Endothelial cell (in vitro differentiated cells): ENCODE data around the gene MAP4K5. TPM values are rescaled to one million over a fixed set of nuclear protein-coding genes. Genes with fewer than 3 reads are reported as not detected.

Source experiments
- DNase-seq: peaks from one replicate; pipeline ENCODE4 v3.0.0; 2021; ENCODE audit warnings: low spot score
- H3K27ac Mint-ChIP-seq: one replicate; pipeline ENCODE4 v1.8.0; 2021; ENCODE audit warnings: mixed read lengths, inconsistent platforms; ENCODE audit not compliant: unreplicated experiment
- H3K27me3 Mint-ChIP-seq: one replicate; pipeline ENCODE4 v1.8.0; 2021; ENCODE audit warnings: mild to moderate bottlenecking, moderate library complexity, mixed read lengths, inconsistent platforms; ENCODE audit not compliant: unreplicated experiment
- H3K36me3 Mint-ChIP-seq: one replicate; pipeline ENCODE4 v1.8.0; 2021; ENCODE audit warnings: mild to moderate bottlenecking, low read depth, mixed read lengths, inconsistent platforms; ENCODE audit not compliant: unreplicated experiment
- H3K4me1 Mint-ChIP-seq: one replicate; pipeline ENCODE4 v1.8.0; 2021; ENCODE audit warnings: mild to moderate bottlenecking, mixed read lengths, inconsistent platforms; ENCODE audit not compliant: unreplicated experiment
- H3K4me3 Mint-ChIP-seq: one replicate; pipeline ENCODE4 v1.8.0; 2021; ENCODE audit warnings: mild to moderate bottlenecking, mixed read lengths, inconsistent platforms; ENCODE audit not compliant: unreplicated experiment
- H3K9me3 Mint-ChIP-seq: one replicate; pipeline ENCODE4 v1.8.0; 2021; ENCODE audit warnings: mixed read lengths, inconsistent platforms; ENCODE audit not compliant: unreplicated experiment
- total RNA-seq: library from RNA; stranded (reverse); fragmentation: NEBNext Ultra II Directional; extraction: Animal tissue kit (Norgen Biotek cat#: 25700); gene quantifications from one replicate; pipeline ENCODE4 v1.2.1, GENCODE V29; 2021; ENCODE audit not compliant: unreplicated experiment
- TF ChIP-seq, protein P1 (sequence below): fragments of 200-600 bp; sonication (generic); IDR thresholded peaks from one replicate; pipeline ENCODE4 v1.5.0; 2021; ENCODE audit warnings: antibody characterized with exemption; ENCODE audit not compliant: unreplicated experiment

Gene MAP4K5
- total RNA-seq, 1 donor from 2014 or later, result 99.3 TPM

DNA sequence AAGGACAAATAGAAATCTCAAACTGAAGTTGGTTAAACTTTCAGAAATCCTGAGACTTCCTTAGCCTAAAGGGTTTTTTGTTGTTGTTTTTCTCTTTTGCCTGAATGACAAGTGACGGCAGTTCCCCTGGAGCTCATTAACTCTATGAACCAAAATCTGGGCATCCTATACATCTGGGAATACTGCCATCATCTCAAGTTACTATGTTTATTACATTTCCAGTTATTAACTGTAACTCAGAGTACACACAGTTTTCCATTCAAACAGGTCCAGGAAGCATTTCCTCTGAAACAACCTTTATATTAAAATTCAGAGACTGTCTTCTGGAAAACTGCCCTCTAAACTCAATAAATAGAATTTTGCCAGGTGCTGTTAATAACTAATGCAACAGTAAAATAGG lies 80.1 kb downstream of the MAP4K5 start:
- TF ChIP-seq, protein P1, sequence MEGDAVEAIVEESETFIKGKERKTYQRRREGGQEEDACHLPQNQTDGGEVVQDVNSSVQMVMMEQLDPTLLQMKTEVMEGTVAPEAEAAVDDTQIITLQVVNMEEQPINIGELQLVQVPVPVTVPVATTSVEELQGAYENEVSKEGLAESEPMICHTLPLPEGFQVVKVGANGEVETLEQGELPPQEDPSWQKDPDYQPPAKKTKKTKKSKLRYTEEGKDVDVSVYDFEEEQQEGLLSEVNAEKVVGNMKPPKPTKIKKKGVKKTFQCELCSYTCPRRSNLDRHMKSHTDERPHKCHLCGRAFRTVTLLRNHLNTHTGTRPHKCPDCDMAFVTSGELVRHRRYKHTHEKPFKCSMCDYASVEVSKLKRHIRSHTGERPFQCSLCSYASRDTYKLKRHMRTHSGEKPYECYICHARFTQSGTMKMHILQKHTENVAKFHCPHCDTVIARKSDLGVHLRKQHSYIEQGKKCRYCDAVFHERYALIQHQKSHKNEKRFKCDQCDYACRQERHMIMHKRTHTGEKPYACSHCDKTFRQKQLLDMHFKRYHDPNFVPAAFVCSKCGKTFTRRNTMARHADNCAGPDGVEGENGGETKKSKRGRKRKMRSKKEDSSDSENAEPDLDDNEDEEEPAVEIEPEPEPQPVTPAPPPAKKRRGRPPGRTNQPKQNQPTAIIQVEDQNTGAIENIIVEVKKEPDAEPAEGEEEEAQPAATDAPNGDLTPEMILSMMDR, result no peak
- H3K4me1 Mint-ChIP-seq, result no peaks in the 10 kb centered on the region
- H3K4me3 Mint-ChIP-seq, result no peak overlapping the region
- H3K27ac Mint-ChIP-seq, result no peak overlapping the region
- H3K9me3 Mint-ChIP-seq, result no peaks in the 10 kb centered on the region
- H3K27me3 Mint-ChIP-seq, result no peaks in the 10 kb centered on the region
- peaks cover 28% of the 10 kb centered on the region for H3K36me3 Mint-ChIP-seq
- DNase-seq, result no peak

DNA sequence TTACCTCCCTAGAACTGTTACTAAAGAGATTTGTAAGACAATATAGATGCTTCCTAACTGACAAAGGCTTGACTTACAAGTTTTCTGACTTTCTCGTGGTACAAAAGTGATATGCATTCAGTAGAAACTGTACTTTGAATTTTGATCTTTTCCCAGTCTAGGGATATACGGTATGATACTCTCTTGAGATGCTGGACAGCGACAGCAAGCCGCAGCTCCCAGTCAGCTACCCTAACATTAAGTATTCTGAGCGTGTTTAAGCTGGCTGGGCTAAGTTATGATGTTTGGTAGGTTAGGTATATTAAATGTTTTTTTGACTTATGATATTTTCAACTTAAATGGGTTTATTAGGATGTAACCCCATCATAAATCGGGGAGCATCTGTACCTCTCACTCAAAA lies 80.5 kb downstream of the MAP4K5 start:
- no peaks in the 10 kb centered on the region for H3K27me3 Mint-ChIP-seq
- H3K4me1 Mint-ChIP-seq, result no peaks in the 10 kb centered on the region
- DNase-seq, result no peak
- TF ChIP-seq, protein P1, result no peak
- H3K36me3 Mint-ChIP-seq, result peaks cover 28% of the 10 kb centered on the region
- H3K9me3 Mint-ChIP-seq, result no peaks in the 10 kb centered on the region
- no peak overlapping the region for H3K4me3 Mint-ChIP-seq
- H3K27ac Mint-ChIP-seq, result no peak overlapping the region

DNA sequence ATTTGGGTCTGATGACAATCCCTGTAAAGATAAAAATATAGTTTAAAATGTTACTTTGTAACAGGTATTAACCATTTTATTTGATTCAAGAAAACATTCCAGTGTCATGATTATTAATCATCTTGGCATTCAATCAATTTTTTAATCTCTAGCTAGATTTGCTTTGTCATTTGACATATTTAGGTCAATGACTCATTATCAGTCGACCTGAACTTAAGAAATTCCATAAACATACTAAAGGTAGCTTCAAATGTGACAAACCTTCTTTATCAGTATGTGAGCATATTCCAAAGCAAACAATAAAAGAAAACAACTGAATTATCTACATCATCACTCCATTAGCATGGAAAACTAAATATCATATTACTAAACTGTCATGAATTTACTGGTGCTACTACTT lies 84.9 kb downstream of the MAP4K5 start:
- DNase-seq, result no peak
- Mint-ChIP-seq H3K27ac (no peak overlapping the region), H3K4me1 (no peaks in the 10 kb centered on the region), H3K36me3 (peaks cover 22% of the 10 kb centered on the region), H3K4me3 (no peak overlapping the region), H3K9me3 (no peaks in the 10 kb centered on the region), H3K27me3 (no peaks in the 10 kb centered on the region)
- TF ChIP-seq, protein P1, result no peak

- no peaks in the 10 kb centered on the region for H3K27me3 Mint-ChIP-seq
These were observed 97.8 kb downstream of the MAP4K5 start for GRCh38 chr14:50434528-50434927.

DNA sequence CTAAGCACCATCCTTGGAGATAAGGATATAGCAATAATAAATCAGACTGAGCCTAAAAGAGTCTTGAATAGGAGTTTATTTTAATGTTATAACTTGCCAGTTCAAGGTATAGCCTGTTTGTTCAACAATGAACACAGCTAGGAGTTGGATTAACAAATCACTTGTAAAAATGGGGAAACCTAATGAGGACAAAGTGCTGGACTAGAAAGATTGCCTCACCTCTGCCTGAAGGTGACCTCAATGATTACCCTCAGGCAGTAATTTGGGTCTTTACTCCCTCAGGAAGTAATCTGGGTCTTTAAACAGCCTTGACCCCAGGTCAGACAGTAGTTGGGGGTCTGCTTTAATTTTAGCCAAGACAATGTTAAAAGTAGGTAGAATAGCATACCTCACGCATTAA lies 100.2 kb downstream of the MAP4K5 start:
- Mint-ChIP-seq H3K36me3 (peaks cover 48% of the 10 kb centered on the region), H3K4me3 (no peak overlapping the region), H3K27ac (no peak overlapping the region), H3K9me3 (no peaks in the 10 kb centered on the region), H3K27me3 (no peaks in the 10 kb centered on the region), H3K4me1 (no peaks in the 10 kb centered on the region)
- TF ChIP-seq, protein P1, result no peak
- no peak for DNase-seq

More at GRCh38 chr14:50434528-50434927, 97.8 kb downstream of the MAP4K5 start:
- no peak overlapping the region for H3K27ac Mint-ChIP-seq
- H3K4me1 Mint-ChIP-seq, result no peaks in the 10 kb centered on the region
- H3K9me3 Mint-ChIP-seq, result no peaks in the 10 kb centered on the region
- no peak for DNase-seq
- peaks cover 59% of the 10 kb centered on the region for H3K36me3 Mint-ChIP-seq
- TF ChIP-seq, protein P1, result no peak
- H3K4me3 Mint-ChIP-seq, result no peak overlapping the region
